ENCODE results near the gene SPAG4.

- no peak for TF ChIP-seq CTCF (conservative IDR thresholded peaks at IDR 0.05; ENCODE audit: low read depth, low read length)
- no peak for TF ChIP-seq EZH2 (IDR thresholded peaks at IDR 0.05; ENCODE audit: borderline replicate concordance, low read depth, low read length, poor library complexity, severe bottlenecking)
These were observed 38.3 kb downstream of the SPAG4 start for GRCh38 chr20:35653893-35654292.
